ENCODE results near the gene CYP39A1.

Gene CYP39A1

DNA sequence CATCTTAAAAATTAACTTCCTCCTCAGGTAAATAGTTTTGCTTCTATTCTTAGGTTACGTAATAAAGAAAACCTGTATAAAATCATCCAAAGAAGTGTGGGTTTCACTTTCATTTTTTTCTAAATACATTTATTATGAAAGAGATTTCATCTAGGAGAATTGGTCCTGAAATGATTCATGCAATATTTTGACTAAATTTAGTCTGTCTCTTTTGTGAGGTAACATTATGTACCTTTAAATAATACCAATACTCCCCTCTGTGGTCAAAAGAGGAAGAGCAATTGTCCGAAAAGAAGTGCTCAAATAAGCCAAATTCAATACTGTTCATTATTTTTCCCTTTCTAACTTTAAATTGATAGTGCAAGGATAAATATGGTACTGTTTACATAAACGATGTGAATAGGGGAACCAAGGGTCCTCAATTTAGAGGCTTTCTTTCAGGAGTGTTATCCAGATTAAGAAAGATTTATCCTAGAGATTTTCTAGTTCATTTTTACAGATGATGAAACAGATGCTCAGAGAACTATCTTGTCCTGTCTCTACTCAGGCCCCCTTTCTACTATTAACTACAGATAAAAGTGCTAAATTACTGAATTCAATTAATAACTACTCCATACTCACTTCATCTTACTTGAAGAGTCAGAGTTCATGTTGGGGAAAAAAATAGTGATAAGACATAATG is 26.2 kb downstream of the CYP39A1 start:
- no peak overlapping the region for H3K4me3 ChIP-seq (ENCODE audit: low read depth, low read length)
- TF ChIP-seq, protein P1, sequence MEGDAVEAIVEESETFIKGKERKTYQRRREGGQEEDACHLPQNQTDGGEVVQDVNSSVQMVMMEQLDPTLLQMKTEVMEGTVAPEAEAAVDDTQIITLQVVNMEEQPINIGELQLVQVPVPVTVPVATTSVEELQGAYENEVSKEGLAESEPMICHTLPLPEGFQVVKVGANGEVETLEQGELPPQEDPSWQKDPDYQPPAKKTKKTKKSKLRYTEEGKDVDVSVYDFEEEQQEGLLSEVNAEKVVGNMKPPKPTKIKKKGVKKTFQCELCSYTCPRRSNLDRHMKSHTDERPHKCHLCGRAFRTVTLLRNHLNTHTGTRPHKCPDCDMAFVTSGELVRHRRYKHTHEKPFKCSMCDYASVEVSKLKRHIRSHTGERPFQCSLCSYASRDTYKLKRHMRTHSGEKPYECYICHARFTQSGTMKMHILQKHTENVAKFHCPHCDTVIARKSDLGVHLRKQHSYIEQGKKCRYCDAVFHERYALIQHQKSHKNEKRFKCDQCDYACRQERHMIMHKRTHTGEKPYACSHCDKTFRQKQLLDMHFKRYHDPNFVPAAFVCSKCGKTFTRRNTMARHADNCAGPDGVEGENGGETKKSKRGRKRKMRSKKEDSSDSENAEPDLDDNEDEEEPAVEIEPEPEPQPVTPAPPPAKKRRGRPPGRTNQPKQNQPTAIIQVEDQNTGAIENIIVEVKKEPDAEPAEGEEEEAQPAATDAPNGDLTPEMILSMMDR (IDR thresholded peaks at IDR 0.05; ENCODE audit: borderline replicate concordance, insufficient read depth, low read depth, low read length): peak; percentile 27; the same call in 1 of the 2 replicates

DNA sequence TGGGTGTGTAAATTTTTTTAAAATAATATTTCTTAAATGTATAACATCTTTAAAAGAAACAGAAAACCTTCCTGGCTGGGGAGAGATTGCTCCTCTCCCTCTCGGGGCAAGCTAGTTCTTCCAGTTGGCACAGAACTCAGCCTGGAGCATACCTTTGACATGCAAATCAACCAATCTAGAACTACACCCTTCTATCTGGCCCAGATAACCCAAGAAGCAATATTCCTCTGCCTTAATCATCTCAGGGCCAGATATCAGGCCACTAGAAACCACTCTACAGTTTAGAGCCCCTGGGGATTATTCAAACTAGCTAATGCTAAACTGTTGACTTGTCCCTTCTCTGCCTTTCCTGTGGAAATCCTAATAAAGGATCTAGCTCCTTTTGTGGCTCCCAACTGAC is 33.9 kb downstream of the CYP39A1 start:
- H3K4me3 ChIP-seq (ENCODE audit: low read depth, low read length): no peak overlapping the region
- TF ChIP-seq, protein P1 (IDR thresholded peaks at IDR 0.05; ENCODE audit: borderline replicate concordance, insufficient read depth, low read depth, low read length): no peak

DNA sequence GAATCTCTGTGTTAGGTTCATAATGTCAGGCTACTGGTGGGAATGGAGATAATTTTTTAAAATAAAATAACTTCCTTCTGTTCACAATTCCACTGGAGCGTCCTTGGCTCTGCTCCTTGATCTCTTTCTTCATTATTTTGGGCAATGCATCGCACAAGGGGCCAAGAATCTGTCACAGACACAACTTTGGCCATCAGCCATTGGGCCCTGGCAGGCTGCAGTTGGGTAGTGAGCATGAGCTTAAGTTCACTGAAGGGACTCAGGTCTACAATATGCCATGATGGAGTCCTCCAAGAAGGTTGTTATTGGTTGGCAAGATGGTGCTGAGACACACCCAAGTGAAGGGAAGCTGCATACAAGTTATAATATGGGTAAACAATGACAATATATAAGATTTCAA is 40.0 kb downstream of the CYP39A1 start:
- no peak overlapping the region for H3K4me3 ChIP-seq (ENCODE audit: low read depth, low read length)
- TF ChIP-seq, protein P1 (IDR thresholded peaks at IDR 0.05; ENCODE audit: borderline replicate concordance, insufficient read depth, low read depth, low read length): no peak

DNA sequence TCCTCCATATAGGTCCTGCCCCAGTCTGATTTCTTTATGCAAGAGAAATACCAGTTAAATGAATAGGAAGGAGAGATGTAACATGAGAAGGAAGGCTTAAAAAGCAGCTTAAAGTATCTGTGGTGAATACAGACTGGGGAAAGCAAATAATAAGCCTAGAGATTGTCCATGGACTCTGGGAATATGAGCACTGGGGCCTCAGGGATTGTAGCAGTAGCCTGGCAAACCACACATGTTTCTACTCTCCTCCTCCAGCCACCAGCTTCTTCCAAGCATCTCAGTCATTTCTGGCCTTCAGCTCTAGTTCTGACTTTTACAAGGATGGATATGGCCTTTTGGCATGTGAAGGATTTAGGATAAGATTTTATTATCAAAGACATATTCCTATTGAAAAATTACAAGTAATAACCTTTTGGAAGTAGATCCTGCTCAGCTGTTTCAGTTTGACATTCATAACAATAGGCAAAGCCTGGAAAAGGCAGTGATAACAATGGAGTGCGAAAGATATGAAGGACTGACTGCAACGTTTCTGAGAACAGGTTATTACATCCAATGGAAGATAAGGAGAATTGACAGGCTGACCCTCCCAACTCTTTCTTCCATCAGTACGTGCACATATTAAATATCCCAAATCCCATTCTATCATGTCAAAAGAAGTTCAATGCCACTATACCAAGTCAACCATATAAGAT is 41.6 kb downstream of the CYP39A1 start:
- no peak overlapping the region for H3K4me3 ChIP-seq (ENCODE audit: low read depth, low read length)
- TF ChIP-seq, protein P1 (IDR thresholded peaks at IDR 0.05; ENCODE audit: borderline replicate concordance, insufficient read depth, low read depth, low read length): no peak

DNA sequence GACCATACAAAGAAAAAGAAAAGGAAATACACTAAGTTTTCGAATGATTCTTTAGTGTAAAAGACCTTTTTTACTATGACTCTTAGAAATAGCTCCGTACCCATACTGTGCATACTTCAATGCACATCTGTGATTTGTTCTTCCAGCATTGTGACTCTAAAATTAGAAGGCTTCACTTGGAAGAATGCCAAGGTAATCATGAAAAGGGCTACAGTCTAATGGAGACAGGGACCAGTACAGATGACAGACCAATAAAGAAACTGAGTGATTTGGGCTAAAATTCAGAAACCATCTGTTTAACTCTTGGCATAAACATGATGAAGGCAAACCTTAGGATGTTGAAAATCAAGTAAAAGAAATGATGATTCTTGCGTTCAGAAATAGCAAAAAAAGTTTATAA is 46.3 kb downstream of the CYP39A1 start:
- H3K4me3 ChIP-seq (ENCODE audit: low read depth, low read length): no peak overlapping the region
- TF ChIP-seq, protein P1 (IDR thresholded peaks at IDR 0.05; ENCODE audit: borderline replicate concordance, insufficient read depth, low read depth, low read length): no peak

DNA sequence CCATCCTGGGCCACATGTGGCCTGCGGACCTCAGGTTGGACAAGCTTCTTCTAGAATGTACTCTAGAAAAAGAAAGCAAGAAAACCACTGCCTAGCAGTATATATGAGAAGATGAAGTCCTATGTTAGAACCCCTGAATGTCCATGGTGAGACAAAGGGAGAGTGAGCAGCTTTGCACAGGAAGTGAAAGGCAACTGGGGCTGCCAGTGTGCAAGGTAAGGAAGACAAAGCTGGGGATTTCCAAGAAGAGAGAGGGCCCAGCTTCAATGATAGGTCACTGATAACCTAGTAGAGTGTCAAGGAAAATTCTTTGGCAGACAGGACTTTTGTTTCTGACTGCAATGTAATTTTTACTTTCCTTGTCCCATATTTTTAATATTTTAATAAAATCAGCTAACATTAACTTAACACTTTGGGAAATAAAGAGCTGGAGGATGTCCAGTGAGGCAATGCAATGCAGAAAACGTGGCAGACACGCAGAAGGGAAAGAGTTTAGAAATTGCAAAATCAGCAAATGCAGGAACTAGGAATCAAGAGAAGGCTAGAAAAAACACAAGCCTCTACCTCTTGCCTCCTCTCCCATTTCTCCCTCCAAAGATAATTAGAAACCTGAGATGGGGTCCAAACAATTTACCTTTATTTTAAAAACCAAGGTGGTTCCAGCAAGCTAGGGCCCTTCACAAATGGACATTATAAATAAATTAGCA is 47.4 kb downstream of the CYP39A1 start:
- no peak overlapping the region for H3K4me3 ChIP-seq (ENCODE audit: low read depth, low read length)
- TF ChIP-seq, protein P1 (IDR thresholded peaks at IDR 0.05; ENCODE audit: borderline replicate concordance, insufficient read depth, low read depth, low read length): no peak

Data from GM12875 (cell line).